HG02981 (cell line): Measurements from ENCODE around the gene CPAMD8.
"Not testable (repeated sequence)": the region's sequence is repeated elsewhere in the genome, so short reads cannot be mapped to it uniquely, and the experiment has no call there.

Source experiments
- ATAC-seq: cut with Tn5 transposase; IDR thresholded peaks from one replicate; pipeline ENCODE4 v1.9.1; 2021; ENCODE audit warnings: mild to moderate bottlenecking, moderate library complexity; ENCODE audit not compliant: unreplicated experiment

Gene CPAMD8

DNA sequence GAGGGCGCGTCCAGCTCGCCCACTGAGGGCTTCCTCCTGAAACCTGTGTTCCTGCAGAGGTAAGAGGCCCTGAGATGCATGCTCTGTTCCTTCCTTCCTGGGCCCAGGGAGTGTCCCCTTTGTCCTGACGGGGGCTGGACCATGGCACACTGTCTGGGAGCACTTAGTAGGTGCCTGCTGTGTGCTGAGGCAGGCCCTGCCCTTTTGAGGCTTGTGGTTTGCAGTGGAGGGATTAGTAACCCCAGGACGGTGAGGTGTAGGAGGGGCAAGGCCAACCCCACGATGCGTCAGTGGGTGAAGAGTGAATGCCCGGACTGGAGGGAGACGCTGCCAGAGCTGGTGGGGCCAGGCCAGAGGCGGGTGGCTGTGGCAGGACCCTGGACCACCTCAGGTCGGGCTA, 149.0 kb downstream of the CPAMD8 start:
- no peak for ATAC-seq

DNA sequence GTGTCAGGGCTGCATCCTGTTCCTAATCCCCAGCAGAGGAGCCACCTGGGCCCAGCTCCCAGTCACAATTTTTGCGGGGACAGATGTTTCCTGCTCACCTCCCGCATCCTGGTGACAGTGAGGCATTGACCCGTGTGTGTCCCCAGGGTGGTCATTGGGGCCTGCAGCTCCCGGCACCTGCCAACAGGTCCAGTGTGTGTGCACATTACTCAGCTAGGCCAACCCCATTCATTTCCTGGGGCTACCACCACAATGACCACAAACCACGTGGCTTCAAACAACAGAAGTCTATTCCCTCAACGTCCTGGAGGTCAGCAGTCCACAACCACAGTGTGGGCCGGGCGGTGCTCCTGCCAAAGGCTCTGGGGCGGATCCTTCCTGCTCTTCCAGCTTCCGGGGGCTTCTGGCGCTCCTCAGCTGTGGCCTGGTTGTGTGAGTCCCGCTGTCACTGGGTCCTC, 149.7 kb downstream of the CPAMD8 start:
- no peak for ATAC-seq

DNA sequence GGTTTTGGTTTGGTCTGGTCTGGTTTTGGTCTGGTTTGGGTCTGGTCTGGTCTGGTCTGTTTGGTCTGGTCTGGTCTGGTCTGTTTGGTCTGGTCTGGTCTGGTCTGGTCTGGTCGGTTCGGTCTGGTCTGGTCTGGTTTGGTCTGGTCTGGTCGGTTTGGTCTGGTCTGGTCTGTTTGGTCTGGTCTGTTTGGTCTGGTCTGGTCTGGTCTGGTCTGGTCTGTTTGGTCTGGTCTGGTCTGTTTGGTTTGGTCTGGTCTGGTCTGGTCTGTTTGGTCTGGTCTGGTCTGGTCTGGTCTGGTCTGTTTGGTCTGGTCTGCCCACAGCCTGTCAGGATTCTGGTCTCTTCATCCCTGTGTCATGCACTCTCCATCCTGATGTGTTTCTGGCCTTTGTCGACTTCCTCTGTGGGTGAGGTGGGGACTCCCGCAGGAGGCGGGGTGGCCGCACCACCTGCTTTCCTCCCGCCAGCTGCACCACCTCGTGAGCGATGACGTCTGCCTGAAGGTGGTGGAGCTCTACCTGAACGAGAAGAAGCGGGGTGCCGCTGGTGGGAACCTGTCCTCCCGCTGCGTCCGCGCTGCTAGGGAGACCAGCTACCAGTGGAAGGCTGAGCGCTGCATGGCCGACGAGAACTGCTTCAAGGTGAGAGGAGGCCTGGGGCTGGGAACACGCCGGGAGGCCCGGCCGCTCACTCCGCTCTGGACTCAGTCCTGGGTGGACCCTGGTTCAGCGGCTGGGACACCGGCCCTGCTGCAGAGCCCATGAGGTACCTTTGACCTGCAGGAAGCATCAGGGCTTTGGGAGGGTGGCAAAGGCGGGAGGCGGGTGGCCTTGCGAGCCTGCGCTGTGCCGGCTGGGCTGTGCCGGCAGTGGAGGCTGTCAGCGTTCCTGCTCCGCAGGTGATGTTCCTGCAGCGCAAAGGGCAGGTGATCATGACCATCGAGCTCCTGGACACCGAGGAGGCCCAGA, 150.7 kb downstream of the CPAMD8 start:
- no peak for ATAC-seq

DNA sequence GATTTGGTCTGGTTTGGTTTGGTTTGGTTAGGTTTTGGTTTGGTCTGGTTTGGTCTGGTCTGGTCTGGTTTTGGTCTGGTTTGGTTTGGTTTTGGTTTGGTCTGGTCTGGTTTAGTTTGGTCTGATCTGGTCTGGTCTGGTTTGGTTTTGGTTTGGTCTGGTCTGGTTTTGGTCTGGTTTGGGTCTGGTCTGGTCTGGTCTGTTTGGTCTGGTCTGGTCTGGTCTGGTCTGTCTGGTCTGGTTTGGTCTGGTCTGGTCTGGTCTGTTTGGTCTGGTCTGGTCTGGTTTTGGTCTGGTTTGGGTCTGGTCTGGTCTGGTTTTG, 151.7 kb downstream of the CPAMD8 start:
- not testable (repeated sequence) for ATAC-seq

GRCh38 chr19:16874250-16874977, 152.2 kb downstream of the CPAMD8 start:
- ATAC-seq: no peak

DNA sequence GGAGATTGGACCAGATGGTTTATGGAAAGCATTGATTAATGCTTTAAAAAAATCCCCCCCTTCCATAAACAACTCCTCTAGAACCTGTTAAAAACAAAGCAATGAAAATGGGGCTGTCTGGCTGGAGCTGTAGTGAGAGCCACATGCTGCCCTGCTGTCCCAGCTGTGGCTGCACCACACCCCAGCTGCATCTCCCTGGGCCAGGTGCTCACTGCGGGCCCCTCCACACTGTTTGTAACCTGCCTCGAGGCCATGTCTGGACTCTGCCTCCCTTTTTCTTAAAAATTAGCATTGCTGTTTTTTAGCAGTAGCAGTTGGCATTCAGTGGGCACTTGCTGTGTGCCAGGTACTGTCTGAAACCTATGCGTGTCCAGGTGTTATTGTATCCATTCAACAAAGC, 153.0 kb downstream of the CPAMD8 start:
- ATAC-seq: no peak

GRCh38 chr19:16872728-16873127, 153.9 kb downstream of the CPAMD8 start:
- ATAC-seq: no peak

- ATAC-seq: no peak
These were observed 154.7 kb downstream of the CPAMD8 start for GRCh38 chr19:16871871-16872270.

- no peak for ATAC-seq
These were observed 157.2 kb downstream of the CPAMD8 start for GRCh38 chr19:16869331-16869972.

GRCh38 chr19:16868423-16869130, 158.0 kb downstream of the CPAMD8 start:
- no peak for ATAC-seq

DNA sequence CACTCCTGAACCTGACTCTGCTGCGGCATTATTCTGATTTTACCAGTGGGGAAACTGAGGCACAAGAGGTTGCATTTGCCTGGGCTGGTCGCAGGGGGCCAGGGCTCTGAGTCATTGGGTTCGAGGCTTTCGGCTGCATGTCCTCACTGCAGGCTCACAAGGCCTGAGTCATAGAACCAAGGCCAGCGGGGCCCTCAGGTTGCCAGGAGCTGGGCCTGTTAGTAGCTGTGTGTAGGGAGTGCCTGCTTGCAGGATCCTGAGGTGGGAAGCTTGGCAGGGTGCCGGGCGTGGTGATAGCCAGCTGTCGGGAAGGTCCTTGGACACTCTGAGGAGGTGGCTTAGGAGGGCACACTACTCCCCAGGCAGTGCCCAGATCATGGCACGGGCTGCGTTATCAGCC, 159.4 kb downstream of the CPAMD8 start:
- ATAC-seq: no peak

GRCh38 chr19:16862826-16863415, 163.7 kb downstream of the CPAMD8 start:
- no peak for ATAC-seq

DNA sequence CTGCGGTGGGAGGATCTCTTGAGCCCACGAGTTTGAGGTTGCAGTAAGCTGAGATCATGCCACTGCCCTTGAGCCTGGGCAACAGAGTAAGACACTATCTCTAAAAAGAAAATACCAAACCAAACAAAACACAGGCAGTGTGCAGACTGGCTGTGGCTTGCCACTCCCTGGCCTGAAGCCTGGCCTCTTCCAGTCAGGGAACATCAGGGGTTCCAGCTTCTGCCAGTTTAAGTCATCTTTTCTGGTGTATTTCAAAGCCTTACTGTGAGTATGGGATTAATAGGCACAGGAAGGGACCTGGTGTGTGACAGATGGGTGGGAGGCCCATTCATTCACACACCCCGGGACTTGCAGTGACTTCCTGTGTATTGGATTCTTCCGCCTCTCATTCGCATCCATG, 164.8 kb downstream of the CPAMD8 start:
- no peak for ATAC-seq

GRCh38 chr19:16861011-16861410, 165.6 kb downstream of the CPAMD8 start:
- no peak for ATAC-seq

- ATAC-seq: no peak
These were observed 166.5 kb downstream of the CPAMD8 start for GRCh38 chr19:16860118-16860517.

- no peak for ATAC-seq
These were observed 167.0 kb downstream of the CPAMD8 start for GRCh38 chr19:16859626-16860025.

DNA sequence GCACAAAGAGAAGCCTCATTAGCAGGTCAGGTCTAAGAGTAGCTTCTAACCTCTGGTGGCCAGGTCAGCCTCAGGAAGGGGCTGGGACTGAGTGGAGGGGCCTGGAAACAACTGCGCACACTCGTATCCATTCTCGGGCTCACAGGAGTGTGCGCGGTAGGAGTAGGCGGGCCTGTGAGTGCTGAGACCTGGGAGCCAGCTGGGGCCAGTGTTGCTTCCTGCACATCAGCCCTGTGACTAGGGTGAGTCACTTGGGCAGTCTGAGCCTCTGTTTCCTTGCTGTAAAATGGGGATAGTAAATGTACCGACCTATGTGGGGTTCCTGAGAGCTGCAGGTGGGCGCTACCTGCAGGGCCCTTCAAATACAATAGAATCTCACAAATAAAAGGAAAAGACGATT, 170.5 kb downstream of the CPAMD8 start:
- ATAC-seq: no peak

GRCh38 chr19:16853066-16853465, 173.5 kb downstream of the CPAMD8 start:
- ATAC-seq: no peak

- ATAC-seq: no peak
These were observed 175.4 kb downstream of the CPAMD8 start for GRCh38 chr19:16851031-16851712.

- no peak for ATAC-seq
These were observed 176.5 kb downstream of the CPAMD8 start for GRCh38 chr19:16850133-16850532.
